Hematopoietic multipotent progenitor cell treated with erythropoietin and hydrocortisone succinate and interleukin-3 and kit ligand, for 15 days (in vitro differentiated cells): Measurements from ENCODE around the gene SSH2.
"Not testable (repeated sequence)": the region's sequence is repeated elsewhere in the genome, so short reads cannot be mapped to it uniquely, and the experiment has no call there.

Experiments used
- DNase-seq: peaks from one replicate; pipeline ENCODE4 v3.0.0-alpha.2; 2015; ENCODE audit warnings: low spot score

SSH2 gene

GRCh38 chr17:29927546-29927945, 2.5 kb downstream of the SSH2 start:
- DNase-seq, result no peak

- no peak for DNase-seq
These were observed 5.2 kb downstream of the SSH2 start for GRCh38 chr17:29924786-29925185.

- no peak for DNase-seq
These were observed 10.8 kb downstream of the SSH2 start for GRCh38 chr17:29918922-29919856.

GRCh38 chr17:29918016-29918415, 12.0 kb downstream of the SSH2 start:
- no peak for DNase-seq

- no peak for DNase-seq
These were observed 15.1 kb downstream of the SSH2 start for GRCh38 chr17:29914819-29915537.

GRCh38 chr17:29911641-29912177, 18.3 kb downstream of the SSH2 start:
- DNase-seq, result no peak

GRCh38 chr17:29909236-29910003, 20.6 kb downstream of the SSH2 start:
- DNase-seq, result no peak

GRCh38 chr17:29906969-29907368, 23.1 kb downstream of the SSH2 start:
- DNase-seq, result no peak

- DNase-seq, result no peak
These were observed 24.2 kb downstream of the SSH2 start for GRCh38 chr17:29905879-29906167.

- no peak for DNase-seq
These were observed 24.7 kb downstream of the SSH2 start for GRCh38 chr17:29905086-29905878.

GRCh38 chr17:29903471-29903870, 26.6 kb downstream of the SSH2 start:
- no peak for DNase-seq

GRCh38 chr17:29897136-29897535, 32.9 kb downstream of the SSH2 start:
- DNase-seq, result not testable (repeated sequence)

- no peak for DNase-seq
These were observed 37.8 kb downstream of the SSH2 start for GRCh38 chr17:29892201-29892600.

- no peak for DNase-seq
These were observed 38.9 kb downstream of the SSH2 start for GRCh38 chr17:29891131-29891530.

GRCh38 chr17:29885031-29885640, 44.9 kb downstream of the SSH2 start:
- no peak for DNase-seq

- DNase-seq, result no peak
These were observed 46.5 kb downstream of the SSH2 start for GRCh38 chr17:29883497-29883896.

GRCh38 chr17:29881256-29881655, 48.8 kb downstream of the SSH2 start:
- no peak for DNase-seq

- no peak for DNase-seq
These were observed 50.0 kb downstream of the SSH2 start for GRCh38 chr17:29880031-29880430.

GRCh38 chr17:29874931-29875596, 55.0 kb downstream of the SSH2 start:
- no peak for DNase-seq

- not testable (repeated sequence) for DNase-seq
These were observed 55.7 kb downstream of the SSH2 start for GRCh38 chr17:29874358-29874757.

- no peak for DNase-seq
These were observed 56.6 kb downstream of the SSH2 start for GRCh38 chr17:29873476-29873875.
